GM12878 (cell line): ENCODE results near the gene ZNF101. TPM values are rescaled to one million over a fixed set of nuclear protein-coding genes. Genes with fewer than 3 reads are reported as not detected.
A peak's percentile ranks its signal among the peaks of the same experiment; 100 is the strongest.

Experiments used
- DPF2 ChIP-seq: fragments of 450-650 bp; IDR thresholded peaks from 2 replicates; pipeline ENCODE4 v1.6.1; 2017; ENCODE audit warnings: mild to moderate bottlenecking
- E2F8 ChIP-seq: fragments of 450-650 bp; IDR thresholded peaks from 2 replicates; pipeline ENCODE4 v1.6.1; 2018; ENCODE audit warnings: mild to moderate bottlenecking, low read depth, moderate library complexity; ENCODE audit not compliant: partially characterized antibody
- IKZF1 ChIP-seq: fragments of 450-650 bp; conservative IDR thresholded peaks from 2 replicates; pipeline ENCODE4 v1.6.1; 2017; ENCODE audit warnings: antibody characterized with exemption, mild to moderate bottlenecking
- PAX5 ChIP-seq: IDR thresholded peaks from 2 replicates; pipeline ENCODE4 v1.6.1; 2011; ENCODE audit warnings: low read depth, low read length, borderline replicate concordance
- PKNOX1 ChIP-seq: fragments of 450-650 bp; IDR thresholded peaks from 2 replicates; pipeline ENCODE4 v1.6.1; 2016; ENCODE audit warnings: mild to moderate bottlenecking
- POLR2A ChIP-seq: IDR thresholded peaks from 2 replicates; pipeline ENCODE4 v1.6.1; 2011; ENCODE audit warnings: low read depth, mild to moderate bottlenecking, low read length
- POLR2AphosphoS5 ChIP-seq: IDR thresholded peaks from 2 replicates; pipeline ENCODE4 v1.6.1; 2011; ENCODE audit warnings: mild to moderate bottlenecking, low read length, inconsistent platforms
- RUNX3 ChIP-seq: IDR thresholded peaks from 2 replicates; pipeline ENCODE4 v1.6.1; 2012; ENCODE audit warnings: low read length, inconsistent platforms
- SIN3A ChIP-seq: IDR thresholded peaks from 2 replicates; pipeline ENCODE4 v1.6.1; 2012; ENCODE audit warnings: low read depth, low read length, improper control_type of control experiment
- ZNF207 ChIP-seq: fragments of 450-650 bp; IDR thresholded peaks from 2 replicates; pipeline ENCODE4 v1.6.1; 2014; ENCODE audit warnings: antibody characterized with exemption, mild to moderate bottlenecking, borderline replicate concordance
- ZNF622 ChIP-seq: fragments of 450-650 bp; IDR thresholded peaks from 2 replicates; pipeline ENCODE4 v1.6.1; 2017; ENCODE audit warnings: mild to moderate bottlenecking, inconsistent platforms
- ZNF687 ChIP-seq: fragments of 450-650 bp; IDR thresholded peaks from 2 replicates; pipeline ENCODE4 v1.6.1; 2017; ENCODE audit warnings: mild to moderate bottlenecking, moderate library complexity
- polyA plus RNA-seq, 11 experiments: library from polyadenylated mRNA; depleted of rRNA in 4 of 11; unstranded in 6 of 11; stranded (reverse) in 5 of 11; fragments of >200 nt; fragmentation: Nextera tagmentation in 4 of 11; fragmentation: Illumina TruSeq in 1 of 11; extraction: Ambion mirVana in 4 of 11; extraction: Trizol in 1 of 11; gene quantifications; 1 replicate in 1 of 11; 2 replicates in 10 of 11; pipeline versions ENCODE4 v1.2.1 to v1.2.3, GENCODE V29; 2011 to 2016; ENCODE audit warnings: inconsistent platforms in 2 of 11, missing spikeins in 2 of 11, low read depth in 1 of 11
- total RNA-seq, 4 experiments: library from RNA; depleted of rRNA in 3 of 4; stranded (reverse); fragments of >200 nt in 3 of 4; fragmentation: Illumina TruSeq in 1 of 4; extraction: Trizol in 1 of 4; gene quantifications; 2 replicates each; pipeline versions ENCODE4 v1.2.1 to v1.2.3, GENCODE V29; 2013 to 2021
- TF ChIP-seq, protein P1 (sequence below): fragments of 450-650 bp; IDR thresholded peaks from 2 replicates; pipeline ENCODE4 v1.6.1; 2017; ENCODE audit warnings: antibody characterized with exemption, mild to moderate bottlenecking, moderate library complexity
- TF ChIP-seq, protein P2 (sequence below): fragments of 450-650 bp; formaldehyde crosslinking; IDR thresholded peaks from 2 replicates; pipeline ENCODE4 v1.4.0; 2020; ENCODE audit warnings: mild to moderate bottlenecking, moderate library complexity

Gene ZNF101
- total and polyA plus RNA-seq, 10 of the 15 experiments (the other 5 are each of a cell fraction or from before 2014, with no cell fraction given): 15.2 to 40.5 (median 19.8) TPM

- TF ChIP-seq, protein P1, sequence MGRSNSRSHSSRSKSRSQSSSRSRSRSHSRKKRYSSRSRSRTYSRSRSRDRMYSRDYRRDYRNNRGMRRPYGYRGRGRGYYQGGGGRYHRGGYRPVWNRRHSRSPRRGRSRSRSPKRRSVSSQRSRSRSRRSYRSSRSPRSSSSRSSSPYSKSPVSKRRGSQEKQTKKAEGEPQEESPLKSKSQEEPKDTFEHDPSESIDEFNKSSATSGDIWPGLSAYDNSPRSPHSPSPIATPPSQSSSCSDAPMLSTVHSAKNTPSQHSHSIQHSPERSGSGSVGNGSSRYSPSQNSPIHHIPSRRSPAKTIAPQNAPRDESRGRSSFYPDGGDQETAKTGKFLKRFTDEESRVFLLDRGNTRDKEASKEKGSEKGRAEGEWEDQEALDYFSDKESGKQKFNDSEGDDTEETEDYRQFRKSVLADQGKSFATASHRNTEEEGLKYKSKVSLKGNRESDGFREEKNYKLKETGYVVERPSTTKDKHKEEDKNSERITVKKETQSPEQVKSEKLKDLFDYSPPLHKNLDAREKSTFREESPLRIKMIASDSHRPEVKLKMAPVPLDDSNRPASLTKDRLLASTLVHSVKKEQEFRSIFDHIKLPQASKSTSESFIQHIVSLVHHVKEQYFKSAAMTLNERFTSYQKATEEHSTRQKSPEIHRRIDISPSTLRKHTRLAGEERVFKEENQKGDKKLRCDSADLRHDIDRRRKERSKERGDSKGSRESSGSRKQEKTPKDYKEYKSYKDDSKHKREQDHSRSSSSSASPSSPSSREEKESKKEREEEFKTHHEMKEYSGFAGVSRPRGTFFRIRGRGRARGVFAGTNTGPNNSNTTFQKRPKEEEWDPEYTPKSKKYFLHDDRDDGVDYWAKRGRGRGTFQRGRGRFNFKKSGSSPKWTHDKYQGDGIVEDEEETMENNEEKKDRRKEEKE: no peak
- TF ChIP-seq ZNF687 (peak; percentile 60), ZNF207 (0 out of 2 replicates have a peak, but pooled peaks have one; percentile 58), SIN3A (0 out of 2 replicates have a peak, but pooled peaks have one; percentile 27), RUNX3 (0 out of 2 replicates have a peak, but pooled peaks have one; percentile 7), PAX5 (peak; percentile 28; the same call in 1 of the 2 replicates), POLR2AphosphoS5 (peak; percentile 87), DPF2 (peak; percentile 68; the same call in 1 of the 2 replicates), ZNF622 (no peak), IKZF1 (peak; percentile 70), E2F8 (no peak), POLR2A (peak; percentile 95), PKNOX1 (peak; percentile 98)
- TF ChIP-seq, protein P2, sequence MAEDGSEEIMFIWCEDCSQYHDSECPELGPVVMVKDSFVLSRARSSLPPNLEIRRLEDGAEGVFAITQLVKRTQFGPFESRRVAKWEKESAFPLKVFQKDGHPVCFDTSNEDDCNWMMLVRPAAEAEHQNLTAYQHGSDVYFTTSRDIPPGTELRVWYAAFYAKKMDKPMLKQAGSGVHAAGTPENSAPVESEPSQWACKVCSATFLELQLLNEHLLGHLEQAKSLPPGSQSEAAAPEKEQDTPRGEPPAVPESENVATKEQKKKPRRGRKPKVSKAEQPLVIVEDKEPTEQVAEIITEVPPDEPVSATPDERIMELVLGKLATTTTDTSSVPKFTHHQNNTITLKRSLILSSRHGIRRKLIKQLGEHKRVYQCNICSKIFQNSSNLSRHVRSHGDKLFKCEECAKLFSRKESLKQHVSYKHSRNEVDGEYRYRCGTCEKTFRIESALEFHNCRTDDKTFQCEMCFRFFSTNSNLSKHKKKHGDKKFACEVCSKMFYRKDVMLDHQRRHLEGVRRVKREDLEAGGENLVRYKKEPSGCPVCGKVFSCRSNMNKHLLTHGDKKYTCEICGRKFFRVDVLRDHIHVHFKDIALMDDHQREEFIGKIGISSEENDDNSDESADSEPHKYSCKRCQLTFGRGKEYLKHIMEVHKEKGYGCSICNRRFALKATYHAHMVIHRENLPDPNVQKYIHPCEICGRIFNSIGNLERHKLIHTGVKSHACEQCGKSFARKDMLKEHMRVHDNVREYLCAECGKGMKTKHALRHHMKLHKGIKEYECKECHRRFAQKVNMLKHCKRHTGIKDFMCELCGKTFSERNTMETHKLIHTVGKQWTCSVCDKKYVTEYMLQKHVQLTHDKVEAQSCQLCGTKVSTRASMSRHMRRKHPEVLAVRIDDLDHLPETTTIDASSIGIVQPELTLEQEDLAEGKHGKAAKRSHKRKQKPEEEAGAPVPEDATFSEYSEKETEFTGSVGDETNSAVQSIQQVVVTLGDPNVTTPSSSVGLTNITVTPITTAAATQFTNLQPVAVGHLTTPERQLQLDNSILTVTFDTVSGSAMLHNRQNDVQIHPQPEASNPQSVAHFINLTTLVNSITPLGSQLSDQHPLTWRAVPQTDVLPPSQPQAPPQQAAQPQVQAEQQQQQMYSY (CRISPR knock-in tag): no peak
Observed at GRCh38 chr19:19732579-19733501, 64.2 kb downstream of the ZNF101 start, which contains the start of gene ZNF14 (continued).
